Stimulated activated memory B cell treated with anti-CD40 and anti-IgM and Interleukin-4, amounts not matched to agents 10 μg/mL and 1 μg/mL and 100 μg/mL, for 72 hours (primary cell): ENCODE data around the gene OS9.

Source experiments
- ATAC-seq: fragments of 150-1000 bp; cut with Tn5 transposase; 2 replicates; pipeline ENCODE4 v1.10.0; 2021
- H3K27ac Mint-ChIP-seq: one replicate; pipeline ENCODE4 v1.8.0; 2022; ENCODE audit warnings: mild to moderate bottlenecking, mixed read lengths
- H3K27me3 Mint-ChIP-seq: one replicate; pipeline ENCODE4 v1.8.0; 2022; ENCODE audit warnings: mixed read lengths
- H3K36me3 Mint-ChIP-seq: one replicate; pipeline ENCODE4 v1.8.0; 2022; ENCODE audit warnings: mixed read lengths
- H3K4me1 Mint-ChIP-seq: one replicate; pipeline ENCODE4 v1.8.0; 2022; ENCODE audit warnings: mixed read lengths
- H3K4me3 Mint-ChIP-seq: one replicate; pipeline ENCODE4 v1.8.0; 2022; ENCODE audit warnings: mild to moderate bottlenecking, moderate library complexity, mixed read lengths
- H3K9me3 Mint-ChIP-seq: one replicate; pipeline ENCODE4 v1.8.0; 2022; ENCODE audit warnings: mixed read lengths

Gene OS9

GRCh38 chr12:57770734-57771133 is 76.8 kb downstream of the OS9 start:
- peaks cover 27% of the 10 kb centered on the region for H3K36me3 Mint-ChIP-seq
- H3K9me3 Mint-ChIP-seq = no peaks in the 10 kb centered on the region
- H3K27me3 Mint-ChIP-seq = peaks cover 10% of the 10 kb centered on the region
- no peak overlapping the region for H3K4me3 Mint-ChIP-seq
- ATAC-seq = no peak
- H3K27ac Mint-ChIP-seq = no peak overlapping the region
- peaks cover 46% of the 10 kb centered on the region for H3K4me1 Mint-ChIP-seq
